Activated CD4-positive, CD25-positive, alpha-beta regulatory T cell (primary cell): ENCODE measurements around the gene THOC6.
"Not testable (repeated sequence)": the region's sequence is repeated elsewhere in the genome, so short reads cannot be mapped to it uniquely, and the experiment has no call there.

Experiments
- DNase-seq, 4 experiments: peaks; one replicate each; lab custom pipeline; 2025; lab: John Stamatoyannopoulos, UW

The THOC6 gene

DNA sequence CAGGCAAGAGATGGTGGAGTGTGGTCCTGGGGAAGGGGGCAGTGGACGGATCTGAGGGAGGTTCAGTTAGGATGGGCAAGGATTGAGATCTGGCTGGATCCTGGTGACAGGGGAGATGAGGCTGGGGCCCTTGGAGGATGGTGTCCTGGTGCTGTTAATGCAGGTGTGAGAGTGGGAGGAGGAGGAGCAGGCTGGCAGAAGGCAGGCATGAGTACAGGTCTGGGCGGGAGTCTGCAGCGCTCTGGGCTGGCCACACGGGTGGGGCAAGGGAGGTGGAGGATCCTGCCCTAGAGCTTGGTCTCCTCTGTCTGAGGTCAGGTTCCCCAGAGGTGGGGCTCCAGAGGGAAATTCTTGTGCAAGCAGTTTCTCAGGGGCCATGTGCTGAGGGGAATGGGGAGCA lies 48.3 kb downstream of the THOC6 start:
- not testable (repeated sequence) for DNase-seq

DNA sequence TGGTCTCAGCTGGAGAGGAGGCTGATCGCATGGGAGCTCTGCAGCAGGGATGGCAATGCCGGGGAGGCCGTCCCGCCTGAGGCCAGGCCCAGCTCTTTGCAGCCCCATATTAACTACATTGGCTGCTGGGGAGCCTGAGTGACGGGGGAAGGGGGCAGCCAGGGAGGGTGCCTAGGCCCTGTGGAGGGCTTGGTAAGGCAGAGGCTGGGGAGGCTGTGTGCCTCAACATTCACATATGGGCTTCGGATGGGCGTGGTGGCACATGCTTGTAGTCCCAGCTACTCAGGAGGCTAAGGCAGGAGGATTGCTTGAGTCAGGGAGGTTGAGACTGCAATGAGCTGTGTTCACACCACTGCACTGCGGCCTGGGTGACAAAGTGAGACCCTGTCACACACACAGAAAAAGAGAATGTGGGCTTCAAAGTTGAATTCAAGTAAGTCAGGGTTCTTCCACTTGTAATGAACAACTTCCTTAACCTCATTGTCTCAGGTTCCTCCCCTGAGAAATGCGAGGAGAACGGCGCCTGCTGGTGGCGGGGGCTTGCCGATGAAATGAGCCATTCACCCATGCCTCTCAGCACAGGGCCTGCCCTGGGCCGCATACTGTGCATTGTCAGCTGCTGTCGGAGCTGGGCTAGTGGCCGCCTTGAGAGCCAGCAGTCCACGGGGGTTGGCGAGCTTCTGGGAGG lies 48.9 kb downstream of the THOC6 start:
- DNase-seq: not testable (repeated sequence)

DNA sequence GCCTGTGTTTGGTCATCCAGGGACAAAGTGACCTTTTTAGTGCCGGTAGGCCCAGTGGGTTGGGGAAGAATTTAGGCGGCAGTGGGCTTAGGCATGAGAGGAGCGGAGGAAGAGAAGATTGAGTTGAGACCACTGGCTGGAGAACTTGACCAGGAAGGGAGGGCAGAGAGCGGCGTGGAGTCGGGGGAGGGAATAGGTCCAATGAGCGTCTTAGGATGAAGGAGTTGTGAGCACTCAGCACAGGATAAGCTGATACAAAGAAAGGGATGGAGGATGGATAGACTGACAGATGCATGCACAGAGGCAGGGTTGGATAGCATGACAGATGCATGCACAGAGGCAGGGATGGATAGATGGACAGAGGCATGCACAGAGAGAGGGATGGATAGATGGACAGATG lies 49.6 kb downstream of the THOC6 start:
- no peak for DNase-seq

DNA sequence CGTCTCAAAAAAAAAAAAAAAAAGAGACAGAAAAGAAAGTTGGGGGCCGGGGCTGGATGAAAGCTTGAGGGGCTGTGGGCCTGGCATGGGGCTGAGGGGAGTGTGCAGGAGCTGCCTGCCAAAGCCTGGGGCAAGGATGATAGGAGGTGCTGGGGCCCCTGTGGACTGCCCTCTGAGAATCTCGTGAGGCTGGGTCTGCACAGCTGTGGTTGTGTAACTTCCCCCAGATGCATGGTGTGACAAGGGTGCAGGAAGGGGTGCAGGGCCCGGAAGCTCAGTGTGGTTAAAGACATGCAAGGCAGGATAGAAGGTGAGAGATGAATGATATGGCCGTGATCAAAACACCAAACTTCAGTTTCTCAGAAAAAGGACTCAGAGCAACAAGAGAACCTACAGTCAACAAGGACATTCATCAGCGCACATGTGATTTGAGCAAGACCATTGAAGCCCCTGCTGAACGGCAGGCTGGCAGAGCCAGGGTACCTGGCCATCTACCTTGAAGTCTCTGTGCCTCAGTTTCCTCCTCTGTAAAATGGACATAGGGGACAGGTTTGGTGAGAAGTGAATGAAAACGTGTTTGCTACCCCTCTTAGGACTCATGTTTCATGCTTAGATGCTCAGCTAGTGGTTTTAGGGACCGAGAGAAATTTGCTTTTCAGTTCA lies 51.2 kb downstream of the THOC6 start:
- DNase-seq: peak; percentile 38 to 74 (median 64)

DNA sequence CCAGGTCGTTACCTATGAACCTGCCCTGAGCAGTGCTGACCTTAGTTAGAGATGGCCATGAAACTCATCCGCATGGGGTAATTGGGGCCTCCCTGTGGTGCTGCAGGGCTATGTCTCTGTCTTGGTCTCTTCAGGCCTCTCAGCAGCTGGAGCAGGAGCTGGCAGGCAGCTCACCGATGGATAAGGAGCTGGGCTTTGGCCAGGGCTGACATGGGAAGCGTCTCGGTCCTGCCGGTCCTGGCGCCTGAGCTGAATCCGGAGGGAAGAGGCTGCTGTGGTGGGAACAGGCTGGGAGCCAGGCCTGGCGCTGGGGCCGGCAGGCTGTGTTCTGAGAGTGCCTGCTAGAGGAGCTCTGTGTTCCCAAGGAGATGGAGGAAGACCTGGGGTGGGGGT lies 51.7 kb downstream of the THOC6 start:
- DNase-seq: no peak

DNA sequence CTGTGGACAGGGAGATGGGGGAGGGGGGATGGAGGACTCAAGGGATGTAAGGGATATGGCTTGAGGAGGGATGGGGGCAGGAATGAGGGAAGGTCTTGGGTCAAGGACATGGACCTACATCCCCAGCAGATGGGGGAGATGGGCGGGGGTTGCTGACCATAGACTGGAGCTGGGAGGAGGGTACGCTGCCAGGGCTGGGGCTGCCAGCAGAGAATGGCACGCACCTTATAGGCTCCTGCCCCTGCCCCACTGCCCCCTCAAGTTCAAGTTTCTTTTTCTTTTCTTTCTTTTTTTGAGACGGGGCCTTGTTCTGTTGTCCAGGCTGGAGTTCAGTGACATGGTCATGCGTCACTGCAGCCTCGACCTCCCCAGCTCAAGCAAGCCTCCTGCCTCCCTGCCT lies 52.1 kb downstream of the THOC6 start:
- DNase-seq: not testable (repeated sequence)

DNA sequence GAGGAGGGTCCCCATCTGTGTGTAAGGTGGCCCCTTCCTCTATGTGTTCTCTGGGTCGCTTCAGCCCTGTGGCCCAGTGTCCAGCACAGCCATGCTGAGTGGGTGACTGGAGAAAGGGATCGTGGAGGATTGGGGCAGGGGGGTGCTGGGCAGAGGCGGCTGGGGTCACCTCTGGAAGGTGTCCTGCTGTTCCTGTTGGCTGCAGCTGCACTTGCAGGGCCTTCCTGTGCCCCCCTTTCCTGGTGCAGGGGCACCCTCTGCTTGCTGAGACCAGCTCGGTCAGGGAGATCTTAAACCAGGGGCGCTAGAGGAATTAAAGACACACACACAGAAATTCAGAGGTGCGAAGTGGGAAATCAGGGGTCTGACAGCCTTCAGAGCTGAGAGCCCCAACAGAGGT lies 52.7 kb downstream of the THOC6 start:
- no peak for DNase-seq
